Keratinocyte (primary cell): Measurements from ENCODE around the gene PAPOLB. TPM values are rescaled to one million over a fixed set of nuclear protein-coding genes. Genes with fewer than 3 reads are reported as not detected.

Experiments
- DNase-seq: peaks from one replicate; pipeline ENCODE4 v3.0.0-alpha.2; 2011; ENCODE audit warnings: low read depth, missing footprints, low spot score
- FAIRE-seq: peaks from 2 replicates; lab custom pipeline; 2011; peaks lifted over from hg19 to GRCh38; lab: Jason Lieb, UNC
- H2AFZ ChIP-seq: 2 replicates; pipeline ENCODE4 v1.6.0; 2012; ENCODE audit warnings: low read length, control low read depth, inconsistent platforms; ENCODE audit not compliant: control insufficient read depth
- H3K27ac ChIP-seq: 2 replicates; pipeline ENCODE4 v1.5.1; 2011; ENCODE audit warnings: low read length; ENCODE audit not compliant: control insufficient read depth, insufficient read depth
- H3K27me3 ChIP-seq: 3 replicates; pipeline ENCODE4 v1.6.0; 2011; ENCODE audit warnings: low read length; ENCODE audit not compliant: control insufficient read depth, insufficient read depth; ENCODE audit errors: extremely low read depth
- H3K36me3 ChIP-seq, 2 experiments: 2 replicates in 1 of 2; 3 replicates in 1 of 2; pipeline ENCODE4 v1.5.1; 2011; ENCODE audit warnings: low read length in 2 of 2, mild to moderate bottlenecking in 1 of 2; ENCODE audit not compliant: control insufficient read depth in 2 of 2, insufficient read depth in 2 of 2; ENCODE audit errors: extremely low read depth in 1 of 2
- H3K4me1 ChIP-seq: 3 replicates; pipeline ENCODE4 v1.5.1; 2011; ENCODE audit warnings: low read length; ENCODE audit not compliant: control insufficient read depth, insufficient read depth; ENCODE audit errors: extremely low read depth
- H3K4me2 ChIP-seq: 3 replicates; pipeline ENCODE4 v1.6.0; 2011; ENCODE audit warnings: low read depth, low read length; ENCODE audit not compliant: control insufficient read depth, insufficient read depth; ENCODE audit errors: extremely low read depth
- H3K4me3 ChIP-seq, 3 experiments: fragments of 200-600 bp in 1 of 3; sonication (generic) in 1 of 3; 2 replicates in 2 of 3; 3 replicates in 1 of 3; pipeline ENCODE4 v1.5.1; 2011 to 2016; ENCODE audit warnings: low read length in 3 of 3, mild to moderate bottlenecking in 3 of 3, control low read depth in 2 of 3, inconsistent platforms in 1 of 3, low read depth in 1 of 3, mixed read lengths in 1 of 3, mixed run types in 1 of 3, moderate library complexity in 1 of 3; ENCODE audit not compliant: control insufficient read depth in 2 of 3, insufficient read depth in 2 of 3; ENCODE audit errors: extremely low read depth in 1 of 3
- H3K79me2 ChIP-seq: 2 replicates; pipeline ENCODE4 v1.6.0; 2012; ENCODE audit warnings: low read length; ENCODE audit not compliant: control insufficient read depth, insufficient read depth
- H3K9ac ChIP-seq: 3 replicates; pipeline ENCODE4 v1.6.0; 2011; ENCODE audit warnings: low read length; ENCODE audit not compliant: control insufficient read depth, insufficient read depth; ENCODE audit errors: extremely low read depth
- H3K9me1 ChIP-seq: 3 replicates; pipeline ENCODE4 v1.6.0; 2011; ENCODE audit warnings: low read length; ENCODE audit not compliant: control insufficient read depth, insufficient read depth; ENCODE audit errors: extremely low read depth
- H3K9me3 ChIP-seq: 2 replicates; pipeline ENCODE4 v1.5.1; 2012; ENCODE audit warnings: low read depth, low read length; ENCODE audit not compliant: control insufficient read depth
- H4K20me1 ChIP-seq: 3 replicates; pipeline ENCODE4 v1.6.0; 2011; ENCODE audit warnings: low read length; ENCODE audit not compliant: control insufficient read depth, insufficient read depth; ENCODE audit errors: extremely low read depth
- EZH2 ChIP-seq: IDR thresholded peaks from one replicate; pipeline ENCODE4 v1.6.1; 2012; ENCODE audit warnings: inconsistent platforms, mild to moderate bottlenecking, low read length, moderate library complexity
- dilution Hi-C: fragments of 300-500 bp; cut with MboI; formaldehyde crosslinking; loops from one replicate; pipeline ENCODE4 v1.7.0; 2020; ENCODE audit warnings: low sequenced_read_pairs; ENCODE audit not compliant: extremely low pct_ligation_motif_present
- polyA plus RNA-seq, 5 experiments: library from polyadenylated mRNA; depleted of rRNA in 3 of 5; stranded (reverse) in 3 of 5; stranded (forward) in 1 of 5; unstranded in 1 of 5; fragments of >200 nt; gene quantifications; 1 replicate in 1 of 5; 2 replicates in 3 of 5; 3 replicates in 1 of 5; pipeline versions ENCODE4 v1.2.1 to v1.2.3, GENCODE V29; 2011 to 2012; ENCODE audit warnings: missing spikeins in 2 of 5, low read depth in 1 of 5, low replicate concordance in 1 of 5
- TF ChIP-seq, protein P1 (sequence below), 3 experiments: IDR thresholded peaks in 1 of 3; conservative IDR thresholded peaks in 1 of 3; optimal IDR thresholded peaks in 1 of 3; 2 replicates in 2 of 3; 3 replicates in 1 of 3; pipeline versions ENCODE3 to v1.5.1; 2011; ENCODE audit warnings: low read length in 3 of 3, mild to moderate bottlenecking in 3 of 3, moderate library complexity in 2 of 3, control low read depth in 1 of 3, inconsistent platforms in 1 of 3; ENCODE audit not compliant: insufficient read depth in 2 of 3; ENCODE audit errors: extremely low read depth in 1 of 3

PAPOLB gene
- polyA plus RNA-seq, 1 donor (not counting 4 experiments of a cell fraction or from before 2014, with no cell fraction given) = not detected

DNA sequence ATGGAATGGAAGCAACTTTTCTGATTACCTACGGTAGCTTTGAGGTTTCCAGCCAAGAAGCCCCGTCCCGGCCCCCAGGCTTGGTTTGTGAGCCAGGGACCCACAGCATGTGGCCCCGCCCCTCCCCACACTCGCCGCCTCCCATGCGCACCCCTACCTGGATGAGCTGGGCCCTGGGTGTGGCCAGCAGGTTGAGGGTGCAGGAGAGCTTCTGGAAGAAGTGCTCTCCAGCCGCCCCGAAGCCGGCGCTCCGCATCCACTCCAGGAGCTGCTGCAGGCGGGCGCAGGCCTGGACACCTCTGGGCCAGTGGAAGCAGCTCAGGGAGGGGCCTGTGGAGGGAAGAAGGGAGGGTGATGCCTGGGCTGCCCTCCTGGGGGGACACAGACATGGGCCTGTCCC is 46.7 kb downstream of the PAPOLB start:
- Histone ChIP-seq H3K4me2 (no peak overlapping the region), H3K27me3 (peaks cover 11% of the 10 kb centered on the region), H3K27ac (no peak overlapping the region), H3K79me2 (no peaks in the 10 kb centered on the region), H3K9me3 (no peaks in the 10 kb centered on the region), H3K4me1 (no peaks in the 10 kb centered on the region), H4K20me1 (no peaks in the 10 kb centered on the region), H2AFZ (no peak overlapping the region), H3K9ac (no peak overlapping the region), H3K4me3 (no peak overlapping the region), H3K36me3 (no peaks in the 10 kb centered on the region), H3K9me1 (no peaks in the 10 kb centered on the region)
- no peak for FAIRE-seq
- TF ChIP-seq EZH2 = no peak
- TF ChIP-seq, protein P1, sequence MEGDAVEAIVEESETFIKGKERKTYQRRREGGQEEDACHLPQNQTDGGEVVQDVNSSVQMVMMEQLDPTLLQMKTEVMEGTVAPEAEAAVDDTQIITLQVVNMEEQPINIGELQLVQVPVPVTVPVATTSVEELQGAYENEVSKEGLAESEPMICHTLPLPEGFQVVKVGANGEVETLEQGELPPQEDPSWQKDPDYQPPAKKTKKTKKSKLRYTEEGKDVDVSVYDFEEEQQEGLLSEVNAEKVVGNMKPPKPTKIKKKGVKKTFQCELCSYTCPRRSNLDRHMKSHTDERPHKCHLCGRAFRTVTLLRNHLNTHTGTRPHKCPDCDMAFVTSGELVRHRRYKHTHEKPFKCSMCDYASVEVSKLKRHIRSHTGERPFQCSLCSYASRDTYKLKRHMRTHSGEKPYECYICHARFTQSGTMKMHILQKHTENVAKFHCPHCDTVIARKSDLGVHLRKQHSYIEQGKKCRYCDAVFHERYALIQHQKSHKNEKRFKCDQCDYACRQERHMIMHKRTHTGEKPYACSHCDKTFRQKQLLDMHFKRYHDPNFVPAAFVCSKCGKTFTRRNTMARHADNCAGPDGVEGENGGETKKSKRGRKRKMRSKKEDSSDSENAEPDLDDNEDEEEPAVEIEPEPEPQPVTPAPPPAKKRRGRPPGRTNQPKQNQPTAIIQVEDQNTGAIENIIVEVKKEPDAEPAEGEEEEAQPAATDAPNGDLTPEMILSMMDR (optimal IDR thresholded peaks at IDR 0.05 in 1 of 3, IDR thresholded peaks at IDR 0.05 in 1 of 3, conservative IDR thresholded peaks at IDR 0.05 in 1 of 3; ENCODE audit: extremely low read depth in 1 of 3, insufficient read depth in 2 of 3, low read length in 3 of 3) = no peak
- DNase-seq = no peak
- dilution Hi-C loops = no loop called here

DNA sequence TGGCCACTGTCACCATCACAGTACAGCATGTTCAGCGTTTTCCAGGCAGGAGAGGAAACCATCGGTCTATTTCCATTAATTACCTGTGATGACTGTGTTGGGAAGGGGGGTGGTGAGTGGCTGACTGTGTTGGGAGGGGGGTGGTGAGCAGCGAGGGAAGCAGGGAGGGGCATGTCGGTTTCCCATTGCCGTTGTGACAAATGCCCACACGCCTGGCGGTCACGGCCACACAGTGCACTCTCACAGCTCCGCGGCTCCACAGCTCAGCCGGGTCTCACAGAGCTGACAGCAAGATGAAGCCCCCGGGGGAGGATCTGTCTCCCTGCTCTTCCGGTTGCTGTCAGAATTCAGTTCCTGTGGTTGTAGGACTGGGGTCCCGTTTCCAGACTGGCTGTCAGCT is 47.4 kb downstream of the PAPOLB start:
- no peak overlapping the region for H3K27ac ChIP-seq
- H3K79me2 ChIP-seq = no peaks in the 10 kb centered on the region
- H4K20me1 ChIP-seq = no peaks in the 10 kb centered on the region
- no peaks in the 10 kb centered on the region for H3K9me1 ChIP-seq
- DNase-seq (no peak), FAIRE-seq (no peak)
- TF ChIP-seq, protein P1 (optimal IDR thresholded peaks at IDR 0.05 in 1 of 3, IDR thresholded peaks at IDR 0.05 in 1 of 3, conservative IDR thresholded peaks at IDR 0.05 in 1 of 3; ENCODE audit: extremely low read depth in 1 of 3, insufficient read depth in 2 of 3, low read length in 3 of 3) = peak in 1 of 3 experiments; percentile 7
- TF ChIP-seq EZH2 = no peak
- no peak overlapping the region for H3K9ac ChIP-seq
- H3K4me2 ChIP-seq = no peak overlapping the region
- peaks cover 11% of the 10 kb centered on the region for H3K27me3 ChIP-seq
- no peaks in the 10 kb centered on the region for H3K36me3 ChIP-seq
- dilution Hi-C loops = no loop called here
- H3K4me3 ChIP-seq = no peak overlapping the region
- no peak overlapping the region for H2AFZ ChIP-seq
- no peaks in the 10 kb centered on the region for H3K4me1 ChIP-seq
- no peaks in the 10 kb centered on the region for H3K9me3 ChIP-seq
